HepG2 (cell line): ENCODE data around the gene FAM174C. TPM values are rescaled to one million over a fixed set of nuclear protein-coding genes. Genes with fewer than 3 reads are reported as not detected.

Experiments used
- ATM ChIP-seq: fragments of 450-650 bp; IDR thresholded peaks from 2 replicates; pipeline ENCODE4 v1.7.1; 2017; ENCODE audit warnings: mild to moderate bottlenecking, borderline replicate concordance
- GATAD1 ChIP-seq: IDR thresholded peaks from 2 replicates; pipeline ENCODE4 v1.6.1; 2016; ENCODE audit warnings: missing genetic modification reagents, missing compliant biosample characterization
- GLMP ChIP-seq: sonication (generic); formaldehyde crosslinking; IDR thresholded peaks from 2 replicates; pipeline ENCODE4 v1.9.0; 2021; ENCODE audit warnings: missing genetic modification reagents, mild to moderate bottlenecking, borderline replicate concordance
- HOMEZ ChIP-seq: IDR thresholded peaks from 2 replicates; pipeline ENCODE4 v1.6.1; 2016; ENCODE audit warnings: low read depth
- MAF1 ChIP-seq: sonication (generic); formaldehyde crosslinking; IDR thresholded peaks from 2 replicates; pipeline ENCODE4 v1.5.0; 2020; ENCODE audit warnings: missing genetic modification reagents, borderline replicate concordance
- MLLT10 ChIP-seq: sonication (generic); formaldehyde crosslinking; IDR thresholded peaks from 2 replicates; pipeline ENCODE4 v1.4.0; 2020; ENCODE audit warnings: missing genetic modification reagents
- MXI1 ChIP-seq: IDR thresholded peaks from 3 replicates; pipeline ENCODE4 v1.6.1; 2012; ENCODE audit warnings: low read depth, low read length, inconsistent platforms, borderline replicate concordance
- NCOA1 ChIP-seq: sonication (generic); formaldehyde crosslinking; IDR thresholded peaks from 2 replicates; pipeline ENCODE4 v1.9.0; 2021; ENCODE audit warnings: missing genetic modification reagents
- NFE2L2 ChIP-seq: fragments of 150-350 bp; IDR thresholded peaks from 2 replicates; pipeline ENCODE4 v1.6.1; 2014; ENCODE audit warnings: low read length
- POLR2A ChIP-seq, 2 experiments: IDR thresholded peaks; 2 replicates each; pipeline ENCODE4 v1.6.1; 2011; ENCODE audit warnings: low read depth in 2 of 2, low read length in 2 of 2, mild to moderate bottlenecking in 1 of 2, moderate library complexity in 1 of 2; ENCODE audit not compliant: insufficient read depth in 1 of 2
- SMAD1 ChIP-seq: sonication (generic); formaldehyde crosslinking; IDR thresholded peaks from 2 replicates; pipeline ENCODE4 v1.4.0; 2020; ENCODE audit warnings: missing genetic modification reagents, low read depth, mild to moderate bottlenecking, borderline replicate concordance
- SNRNP70 ChIP-seq: fragments of 200-400 bp; formaldehyde crosslinking; IDR thresholded peaks from 2 replicates; pipeline ENCODE4 v1.6.1; 2017; ENCODE audit warnings: mild to moderate bottlenecking, low read depth, low read length, moderate library complexity
- TGIF2 ChIP-seq: IDR thresholded peaks from 2 replicates; pipeline ENCODE4 v1.6.1; 2016; ENCODE audit warnings: control low read depth, missing compliant biosample characterization
- TRIM22 ChIP-seq: fragments of 450-650 bp; IDR thresholded peaks from 2 replicates; pipeline ENCODE4 v1.6.1; 2017
- YEATS2 ChIP-seq: sonication (generic); formaldehyde crosslinking; IDR thresholded peaks from 2 replicates; pipeline ENCODE4 v1.4.0; 2020; ENCODE audit warnings: missing genetic modification reagents, borderline replicate concordance
- ZBTB46 ChIP-seq: sonication (generic); formaldehyde crosslinking; IDR thresholded peaks from 2 replicates; pipeline ENCODE4 v1.4.0; 2020; ENCODE audit warnings: mild to moderate bottlenecking, missing genetic modification reagents, borderline replicate concordance
- ZBTB7A ChIP-seq: sonication (generic); formaldehyde crosslinking; IDR thresholded peaks from 2 replicates; pipeline ENCODE4 v1.8.0; 2022; ENCODE audit warnings: mild to moderate bottlenecking, missing genetic modification reagents
- ZC3H13 ChIP-seq: sonication (generic); formaldehyde crosslinking; IDR thresholded peaks from 2 replicates; pipeline ENCODE4 v1.8.1; 2023; ENCODE audit warnings: mild to moderate bottlenecking, missing genetic modification reagents, moderate library complexity
- ZNF207 ChIP-seq: fragments of 450-650 bp; IDR thresholded peaks from 2 replicates; pipeline ENCODE4 v1.6.1; 2016; ENCODE audit warnings: antibody characterized with exemption, borderline replicate concordance
- ZNF274 ChIP-seq: sonication (generic); formaldehyde crosslinking; IDR thresholded peaks from 2 replicates; pipeline ENCODE4 v1.5.1; 2020; ENCODE audit warnings: mild to moderate bottlenecking, missing genetic modification reagents
- ZNF317 ChIP-seq: sonication (generic); formaldehyde crosslinking; IDR thresholded peaks from 2 replicates; pipeline ENCODE4 v1.5.0; 2020; ENCODE audit warnings: mild to moderate bottlenecking, missing genetic modification reagents
- ZNF639 ChIP-seq: conservative IDR thresholded peaks from 2 replicates; pipeline ENCODE4 v1.6.1; 2018; ENCODE audit warnings: missing genetic modification reagents
- ZNF652 ChIP-seq: IDR thresholded peaks from 2 replicates; pipeline ENCODE4 v1.6.1; 2016; ENCODE audit warnings: low read depth, borderline replicate concordance
- polyA plus RNA-seq, 8 experiments: library from polyadenylated mRNA; depleted of rRNA in 3 of 8; stranded (reverse) in 7 of 8; unstranded in 1 of 8; fragments of >200 nt; fragmentation: Illumina TruSeq in 4 of 8; extraction: Trizol in 4 of 8; gene quantifications; 2 replicates each; pipeline versions ENCODE4 v1.2.1 to v1.2.3, GENCODE V29; 2011 to 2016; ENCODE audit warnings: low read depth in 4 of 8, missing spikeins in 1 of 8, mixed read lengths in 1 of 8; ENCODE audit not compliant: insufficient read depth in 1 of 8
- total RNA-seq, 5 experiments: library from RNA; depleted of rRNA; stranded (reverse); fragments of >200 nt; fragmentation: Illumina TruSeq; extraction: Trizol; gene quantifications; 2 replicates each; pipeline ENCODE4 v1.2.3, GENCODE V29; 2016; ENCODE audit warnings: low read depth in 1 of 5

Gene FAM174C
- total and polyA plus RNA-seq, 2 of the 13 experiments (the other 11 are each of a cell fraction or from before 2014, with no cell fraction given), result 19.5 to 31.3 TPM

- no peak for TF ChIP-seq GLMP (CRISPR knock-in tag)
- TF ChIP-seq NCOA1 (CRISPR knock-in tag), result no peak
- TF ChIP-seq TGIF2 (CRISPR knock-in tag), result 0 out of 2 replicates have a peak, but pooled peaks have one; percentile 32
- no peak for TF ChIP-seq YEATS2
- no peak for TF ChIP-seq NFE2L2
- no peak for TF ChIP-seq HOMEZ (CRISPR knock-in tag)
- TF ChIP-seq SMAD1 (CRISPR knock-in tag), result no peak
- no peak for TF ChIP-seq ZNF207
- TF ChIP-seq ATM, result no peak
- TF ChIP-seq MLLT10 (CRISPR knock-in tag), result no peak
- TF ChIP-seq ZBTB7A (CRISPR knock-in tag), result no peak; the same call in 1 of the 2 replicates
- TF ChIP-seq TRIM22, result no peak
- no peak for TF ChIP-seq ZNF652 (CRISPR knock-in tag)
- peak; percentile 26; the same call in 1 of the 2 replicates for TF ChIP-seq ZC3H13 (CRISPR knock-in tag)
- TF ChIP-seq MAF1, result no peak
- no peak for TF ChIP-seq ZNF274
- no peak for TF ChIP-seq ZNF317 (CRISPR knock-in tag)
- TF ChIP-seq GATAD1 (CRISPR knock-in tag), result peak; percentile 37; the same call in 1 of the 2 replicates
- no peak for TF ChIP-seq ZNF639 (CRISPR knock-in tag)
- no peak for TF ChIP-seq ZBTB46 (CRISPR knock-in tag)
- peak; percentile 80; the same call in 2 of the 3 replicates for TF ChIP-seq MXI1
- no peak for TF ChIP-seq SNRNP70
- TF ChIP-seq POLR2A (IDR thresholded peaks at IDR 0.05; ENCODE audit: insufficient read depth in 1 of 2, low read depth in 2 of 2, low read length in 2 of 2), result no peak
Observed at GRCh38 chr19:1260749-1261537, 14.4 kb upstream of the FAM174C start (continued).
